Mammary epithelial cell (primary cell): Measurements from ENCODE around the gene CHST14.

Experiments used
- EZH2 ChIP-seq: IDR thresholded peaks from 2 replicates; pipeline ENCODE4 v1.6.1; 2012; ENCODE audit warnings: low read length, inconsistent platforms, borderline replicate concordance
- TF ChIP-seq, protein P1 (sequence below), 2 donors: IDR thresholded peaks in 1 of 2; conservative IDR thresholded peaks in 1 of 2; 2 replicates each; pipeline ENCODE4 v1.5.1; 2011 to 2012; ENCODE audit warnings: inconsistent platforms in 2 of 2, low read length in 2 of 2, mild to moderate bottlenecking in 2 of 2, control low read depth in 1 of 2, low read depth in 1 of 2; ENCODE audit not compliant: insufficient read depth in 1 of 2; ENCODE audit errors: extremely low read depth in 1 of 2

DNA sequence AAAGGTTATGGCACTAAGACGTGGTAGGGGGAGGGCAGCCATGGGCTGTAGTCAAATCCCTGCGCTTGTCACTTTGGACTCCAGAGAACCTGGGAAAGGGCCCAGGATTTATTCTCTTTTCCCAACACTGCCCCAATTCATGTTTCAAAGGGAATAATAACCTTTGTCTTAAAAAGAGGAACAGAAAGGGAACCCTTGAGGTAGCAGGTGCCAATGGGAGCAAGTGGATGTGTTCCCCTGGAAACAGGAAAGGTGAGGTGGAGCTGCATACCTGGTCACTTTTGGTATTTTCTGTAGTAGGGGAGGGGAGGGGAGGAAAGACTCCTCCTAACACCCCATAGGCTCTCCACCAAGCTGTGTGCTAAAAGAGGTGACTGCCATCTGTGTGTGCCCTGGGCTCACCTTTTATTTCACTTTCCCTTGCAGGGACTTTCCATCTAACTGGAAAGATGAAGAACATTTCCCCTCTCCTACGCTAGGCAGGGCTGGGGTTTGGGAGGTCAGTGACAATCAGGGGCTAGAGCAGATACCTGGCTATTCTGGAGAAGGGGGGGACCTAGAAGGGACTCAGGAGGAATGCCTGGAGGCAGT, 6.1 kb upstream of the CHST14 start:
- TF ChIP-seq, protein P1, sequence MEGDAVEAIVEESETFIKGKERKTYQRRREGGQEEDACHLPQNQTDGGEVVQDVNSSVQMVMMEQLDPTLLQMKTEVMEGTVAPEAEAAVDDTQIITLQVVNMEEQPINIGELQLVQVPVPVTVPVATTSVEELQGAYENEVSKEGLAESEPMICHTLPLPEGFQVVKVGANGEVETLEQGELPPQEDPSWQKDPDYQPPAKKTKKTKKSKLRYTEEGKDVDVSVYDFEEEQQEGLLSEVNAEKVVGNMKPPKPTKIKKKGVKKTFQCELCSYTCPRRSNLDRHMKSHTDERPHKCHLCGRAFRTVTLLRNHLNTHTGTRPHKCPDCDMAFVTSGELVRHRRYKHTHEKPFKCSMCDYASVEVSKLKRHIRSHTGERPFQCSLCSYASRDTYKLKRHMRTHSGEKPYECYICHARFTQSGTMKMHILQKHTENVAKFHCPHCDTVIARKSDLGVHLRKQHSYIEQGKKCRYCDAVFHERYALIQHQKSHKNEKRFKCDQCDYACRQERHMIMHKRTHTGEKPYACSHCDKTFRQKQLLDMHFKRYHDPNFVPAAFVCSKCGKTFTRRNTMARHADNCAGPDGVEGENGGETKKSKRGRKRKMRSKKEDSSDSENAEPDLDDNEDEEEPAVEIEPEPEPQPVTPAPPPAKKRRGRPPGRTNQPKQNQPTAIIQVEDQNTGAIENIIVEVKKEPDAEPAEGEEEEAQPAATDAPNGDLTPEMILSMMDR (conservative IDR thresholded peaks at IDR 0.05 in 1 of 2, IDR thresholded peaks at IDR 0.05 in 1 of 2; ENCODE audit: extremely low read depth in 1 of 2, insufficient read depth in 1 of 2, low read depth in 1 of 2, low read length in 2 of 2), result no peak
- no peak for TF ChIP-seq EZH2
